ENCODE data around the gene MAP3K13.
A peak's percentile ranks its signal among the peaks of the same experiment; 100 is the strongest.
"Not testable (repeated sequence)": the region's sequence is repeated elsewhere in the genome, so short reads cannot be mapped to it uniquely, and the experiment has no call there.

Gene MAP3K13

DNA sequence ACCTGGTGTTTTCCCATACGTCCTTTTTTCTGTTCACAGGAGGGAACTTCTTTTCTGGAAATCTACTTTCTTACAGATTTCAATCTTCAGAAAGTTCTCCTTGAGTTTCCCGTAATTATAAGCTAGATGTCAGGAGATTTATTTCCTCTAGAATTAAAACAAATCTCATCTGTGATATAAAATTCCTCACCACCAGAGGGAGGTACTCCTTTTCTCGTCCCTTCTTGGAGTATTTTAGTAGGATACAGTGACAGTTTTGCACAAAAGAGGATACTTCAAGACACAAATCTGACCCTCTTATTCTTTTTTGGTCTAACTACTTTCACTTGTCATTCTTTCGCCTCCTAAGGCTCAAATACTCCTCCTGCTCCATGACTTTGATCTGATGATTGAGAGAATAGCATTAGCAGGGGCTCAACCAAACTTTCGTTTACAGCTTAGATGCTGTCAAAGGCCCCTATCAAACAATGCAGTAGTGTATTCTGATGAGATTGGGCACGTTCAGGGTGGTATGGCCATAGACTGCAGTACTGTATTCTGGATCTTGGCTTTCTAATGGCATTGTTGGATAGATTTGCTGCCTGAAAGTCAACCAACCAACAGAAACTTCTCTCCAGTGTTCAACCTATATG lies 97.9 kb downstream of the MAP3K13 start:
- peak; percentile 9 for DNase-seq

DNA sequence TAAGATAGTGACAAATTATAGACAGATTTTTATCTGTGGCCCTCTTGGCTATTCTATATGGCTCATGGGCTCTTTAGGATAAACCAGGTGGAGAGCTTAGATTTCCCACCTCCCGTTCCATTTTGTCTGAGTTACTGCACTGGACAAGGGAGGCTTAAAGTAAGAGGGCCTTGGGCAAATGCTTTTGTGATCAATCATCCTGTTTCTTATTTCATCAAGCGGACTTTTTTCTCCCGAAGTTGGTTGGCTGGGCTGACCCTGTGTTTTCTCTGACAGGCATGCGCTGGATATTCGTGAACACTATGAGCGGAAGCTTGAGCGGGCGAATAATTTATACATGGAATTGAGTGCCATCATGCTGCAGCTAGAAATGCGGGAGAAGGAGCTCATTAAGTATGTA lies 102.5 kb downstream of the MAP3K13 start:
- DNase-seq: no peak

DNA sequence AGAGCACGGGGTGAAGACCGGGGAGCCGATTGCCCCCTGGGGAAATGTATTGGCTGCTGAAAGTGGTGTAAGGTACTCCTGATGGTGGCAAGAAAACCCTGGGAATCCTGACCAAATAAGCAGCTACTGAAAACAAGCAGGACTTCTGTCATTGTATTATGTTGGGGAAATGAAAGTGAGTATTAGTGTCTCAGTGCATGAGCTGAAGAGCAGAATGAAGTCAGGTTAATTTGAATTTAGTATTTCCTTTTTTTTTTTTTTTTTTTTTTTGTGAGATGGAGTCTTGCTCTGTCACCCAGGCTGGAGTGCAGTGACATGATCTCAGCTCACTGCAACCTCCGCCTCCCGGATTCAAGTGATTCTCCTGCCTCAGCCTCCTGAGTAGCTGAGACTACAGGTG lies 103.2 kb downstream of the MAP3K13 start:
- DNase-seq: not testable (repeated sequence)

DNA sequence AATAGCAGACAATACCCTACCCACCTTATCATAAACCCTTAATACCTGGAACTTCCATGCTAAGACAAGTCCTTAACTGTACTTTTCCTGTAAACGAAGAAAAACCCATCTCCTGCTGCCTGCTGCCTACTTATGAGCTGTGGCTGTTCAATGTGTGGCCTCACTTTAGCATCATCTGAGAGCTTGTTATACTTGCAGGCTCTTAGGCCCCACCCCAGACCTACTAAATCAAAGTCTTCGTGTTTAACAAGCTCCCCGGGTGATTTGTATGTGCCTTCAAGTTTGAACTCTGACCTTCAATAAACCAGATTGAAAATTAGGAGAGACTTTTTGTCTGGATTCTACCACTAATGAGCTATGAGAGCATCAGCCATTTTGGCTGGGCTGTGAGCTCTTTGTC lies 106.6 kb downstream of the MAP3K13 start:
- DNase-seq: no peak

DNA sequence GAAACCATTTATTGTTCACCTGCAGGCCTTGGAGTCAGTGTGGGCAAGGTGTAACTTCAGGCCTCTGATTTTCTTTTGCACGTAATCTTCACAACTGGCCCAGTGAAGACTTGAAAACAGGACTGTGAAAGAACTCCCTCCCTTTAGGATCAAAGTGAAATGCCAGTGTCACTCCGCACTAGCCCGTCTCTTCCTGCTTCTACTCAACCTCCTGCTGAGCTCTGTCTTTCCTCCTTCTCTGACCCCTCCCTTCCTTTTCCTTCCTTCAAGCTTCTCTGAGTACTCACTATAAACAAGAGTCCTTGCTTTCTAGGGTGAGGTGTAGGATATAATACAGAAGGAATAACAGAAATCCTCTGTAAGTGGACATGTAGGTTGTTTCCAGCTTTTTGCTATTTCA lies 107.4 kb downstream of the MAP3K13 start:
- no peak for DNase-seq

DNA sequence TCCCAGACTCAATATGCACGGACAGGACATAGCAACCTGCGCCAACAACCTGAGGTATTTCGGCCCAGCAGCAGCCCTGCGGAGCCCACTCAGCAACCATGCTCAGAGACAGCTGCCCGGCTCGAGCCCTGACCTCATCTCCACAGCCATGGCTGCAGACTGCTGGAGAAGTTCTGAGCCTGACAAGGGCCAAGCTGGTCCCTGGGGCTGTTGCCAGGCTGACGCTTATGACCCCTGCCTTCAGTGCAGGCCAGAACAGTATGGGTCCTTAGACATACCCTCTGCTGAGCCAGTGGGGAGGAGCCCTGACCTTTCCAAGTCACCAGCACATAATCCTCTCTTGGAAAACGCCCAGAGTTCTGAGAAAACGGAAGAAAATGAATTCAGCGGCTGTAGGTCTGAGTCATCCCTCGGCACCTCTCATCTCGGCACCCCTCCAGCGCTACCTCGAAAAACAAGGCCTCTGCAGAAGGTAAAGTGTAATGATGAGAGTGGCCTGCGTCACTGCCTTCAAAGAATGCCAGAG lies 110.4 kb downstream of the MAP3K13 start:
- DNase-seq: no peak

DNA sequence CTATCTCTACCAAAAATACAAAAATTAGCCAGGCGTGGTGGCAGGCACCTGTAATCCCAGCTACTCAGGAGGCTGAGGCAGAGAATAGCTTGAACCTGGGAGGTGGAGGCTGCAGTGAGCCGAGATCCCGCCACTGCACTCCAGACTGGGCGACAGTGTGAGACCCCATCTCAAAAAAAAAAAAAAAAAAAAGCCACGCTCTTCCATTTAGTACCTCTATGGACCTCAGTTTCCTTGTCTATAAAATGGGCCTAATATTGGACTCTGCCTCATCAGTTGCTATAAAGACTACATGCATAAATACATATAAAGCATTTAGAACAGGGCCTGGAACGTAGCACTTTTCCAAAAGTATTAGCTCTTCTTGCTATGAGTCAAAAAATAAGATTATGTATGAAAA lies 112.0 kb downstream of the MAP3K13 start:
- DNase-seq: not testable (repeated sequence)

DNA sequence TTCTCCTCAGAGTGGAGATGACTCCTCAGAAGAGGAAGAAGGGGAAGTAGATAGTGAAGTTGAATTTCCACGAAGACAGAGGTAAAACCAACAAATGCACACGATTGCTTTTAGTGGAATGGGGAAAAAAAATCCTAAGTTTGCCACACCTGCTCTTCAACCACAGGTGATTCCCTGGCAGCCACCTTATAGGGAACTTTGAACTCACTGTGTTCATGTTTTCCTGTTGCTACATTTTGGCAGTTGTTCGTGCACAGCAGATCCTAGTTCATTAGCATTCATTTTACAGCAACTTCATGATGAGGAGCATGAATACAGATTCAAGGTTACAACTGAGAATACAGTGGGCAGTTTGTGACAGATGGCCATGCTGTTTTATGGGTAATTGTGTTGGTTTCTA lies 114.4 kb downstream of the MAP3K13 start:
- no peak for DNase-seq

DNA sequence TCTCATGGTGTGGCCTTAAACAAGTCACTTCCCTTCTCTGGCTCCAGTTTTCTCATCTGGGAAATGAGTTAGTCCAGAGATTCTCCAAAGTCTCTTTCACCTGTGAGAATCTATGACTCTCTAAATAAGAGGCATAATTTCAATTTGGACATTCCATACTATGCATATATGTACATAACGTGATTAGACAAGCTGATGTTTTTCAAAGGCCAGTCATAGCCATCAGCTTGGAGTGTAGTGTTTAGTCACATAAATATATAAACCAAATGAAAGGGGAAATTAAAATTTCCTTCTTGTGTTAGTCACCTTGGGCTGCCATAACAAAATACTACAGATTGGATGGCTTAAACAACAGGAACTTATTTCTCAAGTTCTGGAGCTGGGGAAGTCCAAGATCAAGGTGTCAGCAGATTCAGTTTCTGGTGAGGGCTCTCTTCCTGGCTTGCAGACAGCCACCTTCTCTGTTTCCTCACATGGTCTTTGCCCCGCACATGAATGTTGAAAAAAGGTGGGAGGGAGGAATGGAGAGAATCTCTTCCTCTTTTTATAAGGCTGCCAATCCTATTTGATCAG lies 116.5 kb downstream of the MAP3K13 start:
- no peak for DNase-seq

DNA sequence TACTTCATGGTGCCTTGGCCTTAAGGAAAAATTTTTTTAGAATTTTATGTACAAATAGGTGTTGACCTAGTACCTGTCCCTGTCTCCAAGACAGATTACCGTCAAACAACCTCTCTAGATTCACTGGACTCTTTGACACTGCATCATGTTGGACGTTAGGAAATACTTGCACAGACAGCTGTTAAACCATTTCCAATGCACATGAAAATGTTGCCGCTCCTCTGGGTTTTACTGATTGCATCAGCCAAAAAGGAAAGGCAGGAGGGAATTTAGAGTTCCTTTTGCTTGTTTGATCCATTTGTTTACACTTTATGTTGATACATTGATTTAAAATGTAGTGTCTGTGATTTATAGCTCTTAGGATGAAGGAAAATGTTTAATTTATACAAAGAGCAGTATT lies 121.4 kb downstream of the MAP3K13 start:
- DNase-seq: no peak

DNA sequence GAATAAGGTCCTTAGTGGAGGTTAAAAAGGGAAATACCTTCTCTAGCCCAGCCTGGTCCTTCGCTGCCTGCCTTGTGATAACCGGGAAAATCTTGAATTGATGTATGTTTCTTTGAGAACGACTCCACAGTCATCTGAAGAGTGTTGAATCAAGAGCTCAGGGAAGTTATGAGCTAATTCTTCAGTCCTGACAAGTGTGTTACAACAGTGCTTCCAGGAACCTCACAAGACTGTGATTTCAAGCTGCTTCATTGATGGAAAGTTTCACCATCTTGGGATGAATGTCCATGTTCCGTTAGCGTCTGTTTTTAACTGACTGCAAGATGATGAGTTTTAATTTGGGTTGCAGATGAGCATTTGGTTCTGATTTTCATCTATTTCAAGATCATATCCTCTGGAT lies 123.5 kb downstream of the MAP3K13 start:
- DNase-seq: no peak

DNA sequence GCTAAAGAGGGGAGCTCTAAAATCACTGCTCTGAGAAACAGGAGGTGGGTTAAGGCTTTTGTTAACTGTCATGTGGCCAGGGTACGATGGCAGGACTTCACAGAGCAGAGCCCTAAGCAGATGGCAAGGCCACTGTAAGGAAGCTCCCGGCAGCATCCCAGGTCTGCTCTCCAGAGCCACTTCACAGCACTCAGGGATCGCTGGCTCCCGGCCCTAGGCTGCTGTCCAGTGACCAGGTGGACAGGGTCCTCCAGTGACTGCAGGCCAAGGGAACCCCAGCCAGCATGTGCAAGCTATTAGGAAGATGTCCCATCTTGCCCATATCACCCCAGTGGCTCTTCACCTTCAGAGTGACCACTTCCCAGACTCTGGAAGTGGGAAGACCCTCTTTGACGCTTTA lies 125.5 kb downstream of the MAP3K13 start:
- no peak for DNase-seq

DNA sequence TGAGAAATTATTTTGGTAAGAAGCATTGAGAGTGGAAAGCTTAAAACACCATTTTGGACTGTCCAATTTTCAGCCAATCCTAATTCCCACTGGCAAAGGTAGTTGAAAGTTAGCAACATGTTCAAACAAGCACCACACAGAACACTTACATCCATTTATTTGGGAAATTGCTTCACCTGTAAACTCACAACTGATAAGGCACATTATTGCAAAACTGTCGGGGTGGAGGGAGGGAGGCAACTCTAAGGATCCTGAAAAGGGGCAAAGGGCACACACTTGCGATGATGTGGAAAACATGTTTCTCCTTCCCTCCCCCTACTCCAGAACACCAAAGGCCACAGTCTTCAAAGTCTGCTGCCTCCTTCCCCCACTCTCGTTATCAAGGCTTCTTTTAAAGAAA lies 126.5 kb downstream of the MAP3K13 start:
- DNase-seq: no peak

DNA sequence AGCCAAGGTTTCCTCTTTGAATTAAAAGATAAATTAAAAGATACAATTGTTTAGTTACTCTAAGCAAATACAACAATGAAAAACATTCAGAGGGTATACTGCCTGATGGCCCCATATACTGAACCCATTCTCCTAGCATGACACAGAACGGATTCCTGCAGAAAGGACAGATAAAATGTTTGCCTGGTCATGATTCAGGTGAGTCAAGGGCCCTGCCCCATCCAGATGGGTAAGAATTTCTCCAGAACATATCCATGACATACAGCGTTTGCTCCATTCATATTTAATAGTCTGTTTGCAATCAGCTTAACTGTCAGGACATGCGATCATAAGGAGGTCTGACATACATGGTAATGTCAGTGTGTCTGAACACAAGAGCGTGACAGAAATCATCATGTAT lies 127.3 kb downstream of the MAP3K13 start:
- DNase-seq: no peak

DNA sequence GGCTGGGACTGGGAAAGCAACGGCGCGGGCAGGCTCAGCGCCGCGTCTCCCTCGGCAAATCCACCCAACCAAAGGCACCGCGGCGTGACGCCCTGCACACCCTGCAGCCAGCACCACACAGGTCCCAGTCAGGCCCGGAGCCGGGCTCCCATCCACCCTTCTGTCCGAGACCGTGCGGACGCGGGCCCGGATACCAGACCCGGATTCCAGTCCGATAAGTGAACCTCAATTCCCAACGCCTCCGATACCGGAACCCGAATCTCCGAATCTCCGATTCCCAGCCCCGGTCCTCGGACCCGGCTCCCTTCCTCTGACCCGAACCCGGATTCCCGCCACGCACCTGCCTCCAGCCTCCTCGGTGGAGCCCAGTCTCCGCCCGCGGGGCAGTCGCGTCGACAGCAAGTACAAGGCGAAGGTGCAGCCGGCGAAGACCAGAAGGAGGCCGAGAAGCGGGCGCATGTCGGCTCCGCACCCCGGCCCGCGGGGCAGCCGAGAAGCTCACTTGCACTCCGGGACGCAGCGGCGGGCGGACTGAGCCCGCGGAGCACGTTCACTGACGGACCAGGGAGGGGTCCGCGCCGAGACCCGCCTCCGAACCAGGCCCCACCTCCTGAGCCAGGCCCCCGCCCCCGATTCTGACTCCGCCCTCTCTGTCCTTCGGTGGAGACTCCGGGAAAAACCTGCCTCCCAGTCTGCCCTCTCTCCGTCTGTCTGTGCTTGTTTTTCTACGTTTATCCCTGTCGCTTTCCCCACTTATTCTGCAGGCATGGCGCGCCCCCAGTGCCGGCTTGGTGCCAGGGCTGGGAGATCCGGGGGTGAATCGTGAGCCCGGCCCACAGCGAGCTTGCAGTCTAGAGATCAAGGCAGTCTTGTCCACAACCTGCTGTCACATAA lies 135.8 kb downstream of the MAP3K13 start, which contains the start of gene TMEM41A:
Gene TMEM41A (minus strand): TSS at position 533 of the 894 bp plus-strand sequence. CDS start 74 bp downstream, at position 459.
- DNase-seq: peak; percentile 96

DNA sequence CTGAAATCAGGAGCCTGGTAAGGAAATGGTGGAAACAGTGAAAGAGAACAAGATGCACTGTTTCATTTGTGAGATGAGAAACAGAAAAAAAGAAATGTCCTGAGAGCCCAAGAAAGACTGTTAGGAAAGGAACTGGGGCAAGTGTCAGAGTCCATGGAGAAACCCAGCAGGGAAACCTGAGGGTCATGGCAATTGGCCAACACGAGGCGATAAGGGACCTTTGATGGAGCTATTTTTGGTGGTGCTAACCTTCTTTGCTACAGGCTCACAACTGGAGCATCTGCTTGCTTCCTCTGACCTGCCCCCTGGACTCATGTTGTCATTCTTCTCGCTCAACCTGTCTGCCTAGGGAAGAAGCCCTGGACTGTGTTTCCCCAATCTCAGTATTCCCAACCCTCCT lies 140.1 kb downstream of the MAP3K13 start:
- DNase-seq: no peak

DNA sequence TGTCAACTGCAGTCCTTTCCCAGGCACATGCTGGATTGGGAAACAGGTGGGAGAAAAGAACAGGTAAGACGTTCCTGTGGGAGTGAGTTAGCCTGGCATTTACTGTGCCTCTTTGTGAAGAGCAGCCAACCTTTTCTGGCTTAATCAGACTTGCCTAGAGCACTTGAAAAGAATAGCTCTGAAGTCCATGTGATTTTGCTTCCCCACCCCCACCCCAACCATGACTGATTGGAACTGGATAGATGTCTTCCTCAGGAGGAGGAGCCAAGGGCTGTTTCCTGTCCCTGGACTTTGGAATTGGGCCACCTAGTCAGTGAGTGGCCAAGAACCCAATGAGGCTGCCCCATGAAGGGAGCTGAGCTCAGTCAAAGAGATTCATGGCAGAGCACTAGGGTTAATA lies 140.6 kb downstream of the MAP3K13 start:
- no peak for DNase-seq

DNA sequence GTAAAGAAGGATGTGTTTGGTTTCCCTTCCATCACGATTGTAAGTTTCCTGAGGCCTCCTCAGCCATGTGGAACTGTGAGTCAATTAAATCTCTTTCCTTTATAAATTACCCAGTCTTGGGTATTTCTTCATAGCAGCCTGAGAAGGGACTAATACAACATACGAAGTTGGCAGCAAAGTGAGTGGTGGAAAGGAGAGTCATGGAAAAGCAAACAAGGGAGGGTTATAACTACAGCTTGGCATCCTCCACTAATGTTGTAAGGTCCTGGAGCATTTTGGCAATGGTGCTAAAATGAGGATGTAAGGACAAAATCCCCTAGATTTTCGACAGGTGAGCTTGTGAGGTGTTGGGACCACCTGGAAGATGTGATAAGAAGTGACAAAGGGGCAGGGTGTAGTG lies 141.7 kb downstream of the MAP3K13 start:
- no peak for DNase-seq

DNA sequence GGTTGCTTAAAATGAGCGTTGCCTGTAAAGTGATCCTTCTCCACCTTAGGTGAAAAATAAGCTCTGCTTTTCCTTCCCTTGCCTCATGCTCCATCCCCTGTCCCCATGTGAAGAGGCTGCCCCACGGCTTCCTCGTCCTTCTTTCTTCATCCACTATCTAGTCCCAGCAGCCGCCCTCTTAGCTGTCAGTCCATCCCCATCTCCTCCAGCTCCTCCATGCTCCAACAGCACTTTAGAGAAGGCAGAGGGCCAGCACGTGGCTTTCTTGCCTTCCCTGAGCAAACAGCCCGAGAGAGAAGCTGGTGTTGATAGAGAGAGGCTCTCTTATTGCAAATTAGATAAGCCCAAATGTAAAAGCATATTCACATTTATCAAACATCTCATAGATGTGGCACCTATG lies 144.9 kb downstream of the MAP3K13 start:
- no peak for DNase-seq

DNA sequence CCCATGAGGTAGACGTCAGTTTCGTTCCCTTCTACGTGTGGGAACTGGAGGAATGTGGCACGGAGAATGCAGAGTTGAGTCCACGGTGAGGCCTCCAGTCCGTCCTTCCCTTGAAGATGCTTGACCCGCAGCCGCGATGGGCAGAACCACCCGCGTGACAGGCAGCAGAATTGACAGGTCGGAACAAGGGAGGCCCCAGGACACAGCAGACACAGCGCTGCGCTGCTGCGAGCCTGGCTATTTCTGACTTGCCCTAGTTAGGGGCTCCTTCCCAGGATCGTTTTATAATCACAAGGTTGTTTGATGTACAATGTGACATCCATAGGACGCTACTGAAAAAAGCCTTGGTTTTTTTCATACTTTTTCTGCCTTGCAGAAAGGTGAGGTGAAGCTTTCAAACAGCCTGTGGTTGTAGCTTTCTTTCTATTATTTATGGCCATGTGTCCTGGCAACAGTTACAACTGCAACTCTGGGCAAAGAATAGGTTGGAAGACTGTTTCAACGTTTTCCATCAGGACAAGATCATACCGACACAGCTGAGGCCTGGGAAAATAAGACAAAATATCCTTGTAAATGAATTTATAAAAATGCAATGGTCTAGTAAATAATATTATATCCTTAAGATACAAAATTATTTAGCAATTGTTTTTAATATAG lies 145.5 kb downstream of the MAP3K13 start:
- DNase-seq: no peak

DNA sequence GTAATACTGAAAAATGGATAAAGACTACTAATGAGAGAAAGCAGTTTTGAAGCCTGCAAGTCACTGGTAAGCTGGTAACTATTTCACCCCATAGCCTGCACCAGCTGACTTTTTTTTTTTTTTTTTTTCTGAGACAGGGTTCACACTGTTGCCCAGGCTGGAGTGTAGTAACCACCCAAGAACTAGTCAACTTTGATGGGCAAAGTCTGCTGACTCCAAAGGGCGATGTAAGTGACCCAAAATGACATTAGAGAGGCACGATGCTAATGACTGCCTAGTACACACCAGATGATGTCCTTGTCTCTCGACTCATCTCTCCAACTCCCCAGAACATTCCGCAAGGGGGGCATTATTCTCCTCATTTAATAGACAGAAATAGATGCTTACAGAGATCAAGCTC lies 148.8 kb downstream of the MAP3K13 start:
- DNase-seq: no peak

DNA sequence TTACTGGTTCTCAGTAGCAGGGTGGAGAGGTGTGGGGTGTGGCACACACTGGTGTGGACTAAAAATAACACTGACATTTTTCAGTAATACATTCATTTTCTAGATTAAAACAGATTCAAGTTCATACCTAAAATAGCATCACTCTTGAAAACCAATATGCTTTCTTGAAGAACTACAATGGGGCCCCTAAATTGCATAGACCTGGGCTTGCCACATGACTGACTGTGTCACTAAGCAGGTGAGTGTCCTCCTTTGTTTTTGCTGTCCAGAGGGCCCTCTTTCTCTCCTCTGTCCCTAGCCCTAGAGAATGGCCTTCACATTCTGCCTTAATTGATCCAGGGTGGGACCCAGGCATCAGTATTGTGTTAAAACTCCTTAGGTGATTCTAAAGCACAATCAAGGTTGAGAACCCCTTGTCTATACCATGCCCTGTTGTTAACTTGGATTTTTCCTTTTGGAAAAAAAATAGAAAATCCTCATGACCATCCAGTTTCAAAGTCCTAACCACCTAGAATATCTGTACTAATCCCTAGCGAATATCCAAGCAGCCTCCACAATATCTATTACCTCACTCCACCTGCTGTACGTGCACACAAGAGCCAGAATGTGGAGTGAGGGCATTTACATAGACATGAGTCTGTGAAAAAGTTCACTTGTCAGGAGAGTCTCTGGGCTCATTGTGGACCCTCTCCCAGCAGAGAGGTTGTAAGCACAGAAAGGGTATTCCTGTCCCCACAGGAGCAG lies 154.6 kb downstream of the MAP3K13 start:
- DNase-seq: no peak

DNA sequence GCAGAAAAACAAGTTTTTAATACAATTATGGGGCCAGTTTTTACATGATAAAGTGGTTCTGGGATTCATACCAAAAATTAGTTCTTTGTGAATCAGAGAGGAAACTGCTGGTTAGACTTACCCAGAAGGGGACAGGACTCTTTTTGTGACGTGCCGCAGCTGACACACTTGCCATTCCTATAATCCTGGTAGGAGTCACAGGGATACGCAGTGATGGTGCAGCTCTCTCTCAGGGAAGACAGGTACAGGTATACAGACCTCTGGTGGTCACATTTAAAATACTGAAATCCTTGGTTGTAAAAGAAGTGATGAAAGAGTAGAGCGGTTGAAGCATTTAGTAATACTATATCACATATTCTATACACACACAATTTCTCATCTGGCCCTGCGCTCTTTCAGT lies 156.1 kb downstream of the MAP3K13 start:
- DNase-seq: no peak

Data from RPMI8226 (cell line).